GM12878 (cell line): ENCODE data around the gene MANBA. TPM values are rescaled to one million over a fixed set of nuclear protein-coding genes. Genes with fewer than 3 reads are reported as not detected.

ENCODE experiments used
- ATAC-seq: fragments of 200-7000 bp; cut with Tn5 transposase; 3 replicates; pipeline ENCODE4 v1.9.1; 2020; ENCODE audit warnings: mild to moderate bottlenecking, moderate library complexity
- BruUV-seq: library from RNA; stranded (reverse); fragments of 400-500 nt; replicated peaks from 2 replicates; lab custom pipeline; 2021; lab: Mats Ljungman, UMichigan
- CTCF ChIA-PET: fragments of 300-600 bp; sonication (Branson Sonifier 250); formaldehyde crosslinking; extraction: SDS; loops from one replicate; lab custom pipeline; 2021; ENCODE audit warnings: inconsistent platforms; lab: Yijun Ruan, JAX
- POLR2A ChIA-PET: fragments of 350-600 bp; formaldehyde crosslinking; extraction: SDS; loops from one replicate; lab custom pipeline; 2021; ENCODE audit warnings: inconsistent platforms; lab: Charles Lee
- RAD21 ChIA-PET: fragments of 300-600 bp; sonication (Branson Sonifier 250); formaldehyde crosslinking; loops from one replicate; lab custom pipeline; 2023; ENCODE audit warnings: antibody characterized with exemption; ENCODE audit not compliant: unreplicated experiment; lab: Charles Lee
- SMC1A ChIA-PET: fragments of 300-600 bp; sonication (Branson Sonifier 250); formaldehyde crosslinking; loops from one replicate; lab custom pipeline; 2023; ENCODE audit not compliant: unreplicated experiment, uncharacterized antibody; lab: Charles Lee
- DNase-seq: peaks from one replicate; pipeline ENCODE4 v3.0.0-alpha.2; 2011; ENCODE audit warnings: low read depth, low spot score
- FAIRE-seq: peaks from 3 replicates; lab custom pipeline; 2011; peaks lifted over from hg19 to GRCh38; lab: Jason Lieb, UNC
- H2AFZ ChIP-seq: 2 replicates; pipeline ENCODE4 v1.6.0; 2011; ENCODE audit warnings: low read depth, low read length, control low read depth; ENCODE audit not compliant: control insufficient read depth
- H3K27ac ChIP-seq: 2 replicates; pipeline ENCODE4 v1.5.1; 2011; ENCODE audit warnings: control low read depth; ENCODE audit not compliant: control insufficient read depth, insufficient read depth
- H3K27me3 ChIP-seq, 2 experiments: replicated peaks in 1 of 2; 2 replicates each; pipeline versions ENCODE4 v1.6.0 to v1.6.1; 2011; ENCODE audit warnings: low read length in 1 of 2; ENCODE audit not compliant: control insufficient read depth in 2 of 2, insufficient read depth in 2 of 2
- H3K36me3 ChIP-seq, 2 experiments: 2 replicates each; pipeline ENCODE4 v1.5.1; 2011; ENCODE audit warnings: low read length in 1 of 2; ENCODE audit not compliant: control insufficient read depth in 2 of 2, insufficient read depth in 2 of 2
- H3K4me1 ChIP-seq: 2 replicates; pipeline ENCODE4 v1.6.1; 2011; ENCODE audit warnings: mild to moderate bottlenecking, low read length, moderate library complexity, mixed read lengths; ENCODE audit not compliant: control insufficient read depth, insufficient read depth
- H3K4me2 ChIP-seq: 2 replicates; pipeline ENCODE4 v1.6.0; 2011; ENCODE audit warnings: control low read depth; ENCODE audit not compliant: control insufficient read depth, insufficient read depth
- H3K4me3 ChIP-seq: fragments of 200-600 bp; sonication (generic); 2 replicates; pipeline ENCODE4 v1.5.1; 2016
- H3K79me2 ChIP-seq: 2 replicates; pipeline ENCODE4 v1.6.0; 2011; ENCODE audit warnings: low read length; ENCODE audit not compliant: control insufficient read depth, insufficient read depth
- H3K9ac ChIP-seq: 2 replicates; pipeline ENCODE4 v1.8.0; 2011; ENCODE audit warnings: low read length, control low read depth, mixed read lengths; ENCODE audit not compliant: control insufficient read depth, insufficient read depth
- H3K9me3 ChIP-seq: replicated peaks from 3 replicates; pipeline ENCODE4 v1.5.1; 2011; ENCODE audit warnings: mild to moderate bottlenecking, low read length; ENCODE audit not compliant: control insufficient read depth, insufficient read depth
- H4K20me1 ChIP-seq: 2 replicates; pipeline ENCODE4 v1.6.0; 2011; ENCODE audit not compliant: control insufficient read depth, insufficient read depth
- CBFB ChIP-seq: IDR thresholded peaks from 2 replicates; pipeline ENCODE4 v1.6.1; 2016; ENCODE audit warnings: antibody characterized with exemption, low read depth
- TCF7 ChIP-seq: IDR thresholded peaks from 2 replicates; pipeline ENCODE4 v1.6.1; 2014; ENCODE audit warnings: antibody characterized with exemption, borderline replicate concordance
- WGBS: methylation state at CpG from one replicate; pipeline ENCODE4 v1.1.6; 2016; ENCODE audit warnings: low lambda C conversion rate; ENCODE audit not compliant: insufficient replicate concordance, insufficient coverage; ENCODE audit errors: missing lambda C conversion rate; 5-methylcytosine and 5-hydroxymethylcytosine counted together
- in situ Hi-C: fragments of 300-500 bp; cut with MboI; formaldehyde crosslinking; loops from 9 replicates; pipeline ENCODE4 v1.14.3; 2018; ENCODE audit warnings: mixed read lengths
- intact Hi-C: fragments of 100-400 bp; cut with micrococcal nuclease; formaldehyde crosslinking; loops from one replicate; pipeline ENCODE4 v1.14.2; 2022; ENCODE audit not compliant: unreplicated experiment
- polyA plus RNA-seq, 11 experiments: library from polyadenylated mRNA; depleted of rRNA in 4 of 11; unstranded in 6 of 11; stranded (reverse) in 5 of 11; fragments of >200 nt; fragmentation: Nextera tagmentation in 4 of 11; fragmentation: Illumina TruSeq in 1 of 11; extraction: Ambion mirVana in 4 of 11; extraction: Trizol in 1 of 11; gene quantifications; 1 replicate in 1 of 11; 2 replicates in 10 of 11; pipeline versions ENCODE4 v1.2.1 to v1.2.3, GENCODE V29; 2011 to 2016; ENCODE audit warnings: inconsistent platforms in 2 of 11, missing spikeins in 2 of 11, low read depth in 1 of 11
- total RNA-seq, 4 experiments: library from RNA; depleted of rRNA in 3 of 4; stranded (reverse); fragments of >200 nt in 3 of 4; fragmentation: Illumina TruSeq in 1 of 4; extraction: Trizol in 1 of 4; gene quantifications; 2 replicates each; pipeline versions ENCODE4 v1.2.1 to v1.2.3, GENCODE V29; 2013 to 2021
- TF ChIP-seq, protein P1 (sequence below): fragments of 450-650 bp; IDR thresholded peaks from 2 replicates; pipeline ENCODE4 v1.6.1; 2017; ENCODE audit warnings: mild to moderate bottlenecking
- TF ChIP-seq, protein P2 (sequence below): fragments of 450-650 bp; IDR thresholded peaks from 2 replicates; pipeline ENCODE4 v1.6.1; 2016; ENCODE audit warnings: mild to moderate bottlenecking
- TF ChIP-seq, protein P3 (sequence below): fragments of 450-650 bp; IDR thresholded peaks from 2 replicates; pipeline ENCODE4 v1.6.1; 2018; ENCODE audit warnings: mild to moderate bottlenecking, low read depth, moderate library complexity; ENCODE audit not compliant: partially characterized antibody
- TF ChIP-seq, protein P4 (sequence below): fragments of 450-650 bp; IDR thresholded peaks from 2 replicates; pipeline ENCODE4 v1.6.1; 2016; ENCODE audit warnings: mild to moderate bottlenecking, moderate library complexity, borderline replicate concordance
- TF ChIP-seq, protein P5 (sequence below): fragments of 150-350 bp; IDR thresholded peaks from 2 replicates; pipeline ENCODE4 v1.6.1; 2014; ENCODE audit warnings: mild to moderate bottlenecking, low read depth, low read length

Gene MANBA
- total and polyA plus RNA-seq, 10 of the 15 experiments (the other 5 are each of a cell fraction or from before 2014, with no cell fraction given): 3.8 to 19.0 (median 12.5) TPM

DNA sequence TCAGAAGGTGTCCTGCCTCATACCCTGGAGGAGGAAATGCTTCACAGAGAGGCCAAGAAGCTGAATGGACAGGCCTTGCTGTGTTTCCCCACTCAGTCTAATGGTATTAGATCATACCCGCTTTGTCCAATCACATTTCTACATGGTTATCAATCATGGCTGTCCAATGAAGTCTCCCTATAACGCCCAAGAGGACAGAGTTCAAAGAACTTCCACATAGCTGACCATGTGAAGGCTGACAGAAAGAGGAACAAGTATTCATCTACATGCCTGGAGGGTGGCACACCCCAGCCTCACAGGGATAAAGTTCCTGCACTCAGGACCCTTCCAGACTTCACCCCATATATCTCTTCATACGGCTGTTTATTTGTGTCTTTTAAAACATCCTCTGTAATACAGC lies 123.4 kb downstream of the MANBA start:
- ATAC-seq (no peak), DNase-seq (no peak), FAIRE-seq (no peak)
- RAD21 ChIA-PET: no interaction called here
- Histone ChIP-seq H3K36me3 (peaks cover 0 to 11% of the 10 kb centered on the region in 2 experiments; a peak in 3 of 4 replicates), H3K27ac (no peak overlapping the region), H2AFZ (no peak overlapping the region), H3K4me3 (no peak overlapping the region), H3K4me1 (no peaks in the 10 kb centered on the region), H3K9me3 (no peaks in the 10 kb centered on the region), H3K4me2 (no peak overlapping the region), H3K9ac (no peak overlapping the region), H3K27me3 (no peaks in the 10 kb centered on the region), H3K79me2 (no peaks in the 10 kb centered on the region), H4K20me1 (no peaks in the 10 kb centered on the region)
- WGBS: 97% methylated on average over 3 of the region's 3 CpGs
- POLR2A ChIA-PET: interaction anchor here (0.6 kb wide), 1 partner anchor 247 kb away, joined by 3 read pairs; no protein-coding TSS in a partner anchor
- intact Hi-C loops: no loop called here
- SMC1A ChIA-PET: interaction anchor here (0.6 to 1.3 kb wide), 2 partner anchors 455 to 459 kb away, joined by 3 read pairs; no protein-coding TSS in a partner anchor
- in situ Hi-C loops: loop anchor here (25.0 kb wide), 1 partner anchor 1150 kb away; no protein-coding TSS in a partner anchor
- CTCF ChIA-PET: interaction anchor here (1.3 kb wide), 1 partner anchor 11 kb away, joined by 3 read pairs; no protein-coding TSS in a partner anchor
- TF ChIP-seq, protein P1, sequence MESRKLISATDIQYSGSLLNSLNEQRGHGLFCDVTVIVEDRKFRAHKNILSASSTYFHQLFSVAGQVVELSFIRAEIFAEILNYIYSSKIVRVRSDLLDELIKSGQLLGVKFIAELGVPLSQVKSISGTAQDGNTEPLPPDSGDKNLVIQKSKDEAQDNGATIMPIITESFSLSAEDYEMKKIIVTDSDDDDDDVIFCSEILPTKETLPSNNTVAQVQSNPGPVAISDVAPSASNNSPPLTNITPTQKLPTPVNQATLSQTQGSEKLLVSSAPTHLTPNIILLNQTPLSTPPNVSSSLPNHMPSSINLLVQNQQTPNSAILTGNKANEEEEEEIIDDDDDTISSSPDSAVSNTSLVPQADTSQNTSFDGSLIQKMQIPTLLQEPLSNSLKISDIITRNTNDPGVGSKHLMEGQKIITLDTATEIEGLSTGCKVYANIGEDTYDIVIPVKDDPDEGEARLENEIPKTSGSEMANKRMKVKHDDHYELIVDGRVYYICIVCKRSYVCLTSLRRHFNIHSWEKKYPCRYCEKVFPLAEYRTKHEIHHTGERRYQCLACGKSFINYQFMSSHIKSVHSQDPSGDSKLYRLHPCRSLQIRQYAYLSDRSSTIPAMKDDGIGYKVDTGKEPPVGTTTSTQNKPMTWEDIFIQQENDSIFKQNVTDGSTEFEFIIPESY: no peak
- TF ChIP-seq CBFB: no peak
- TF ChIP-seq, protein P2, sequence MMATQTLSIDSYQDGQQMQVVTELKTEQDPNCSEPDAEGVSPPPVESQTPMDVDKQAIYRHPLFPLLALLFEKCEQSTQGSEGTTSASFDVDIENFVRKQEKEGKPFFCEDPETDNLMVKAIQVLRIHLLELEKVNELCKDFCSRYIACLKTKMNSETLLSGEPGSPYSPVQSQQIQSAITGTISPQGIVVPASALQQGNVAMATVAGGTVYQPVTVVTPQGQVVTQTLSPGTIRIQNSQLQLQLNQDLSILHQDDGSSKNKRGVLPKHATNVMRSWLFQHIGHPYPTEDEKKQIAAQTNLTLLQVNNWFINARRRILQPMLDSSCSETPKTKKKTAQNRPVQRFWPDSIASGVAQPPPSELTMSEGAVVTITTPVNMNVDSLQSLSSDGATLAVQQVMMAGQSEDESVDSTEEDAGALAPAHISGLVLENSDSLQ: no peak
- TF ChIP-seq TCF7: no peak
- TF ChIP-seq, protein P3, sequence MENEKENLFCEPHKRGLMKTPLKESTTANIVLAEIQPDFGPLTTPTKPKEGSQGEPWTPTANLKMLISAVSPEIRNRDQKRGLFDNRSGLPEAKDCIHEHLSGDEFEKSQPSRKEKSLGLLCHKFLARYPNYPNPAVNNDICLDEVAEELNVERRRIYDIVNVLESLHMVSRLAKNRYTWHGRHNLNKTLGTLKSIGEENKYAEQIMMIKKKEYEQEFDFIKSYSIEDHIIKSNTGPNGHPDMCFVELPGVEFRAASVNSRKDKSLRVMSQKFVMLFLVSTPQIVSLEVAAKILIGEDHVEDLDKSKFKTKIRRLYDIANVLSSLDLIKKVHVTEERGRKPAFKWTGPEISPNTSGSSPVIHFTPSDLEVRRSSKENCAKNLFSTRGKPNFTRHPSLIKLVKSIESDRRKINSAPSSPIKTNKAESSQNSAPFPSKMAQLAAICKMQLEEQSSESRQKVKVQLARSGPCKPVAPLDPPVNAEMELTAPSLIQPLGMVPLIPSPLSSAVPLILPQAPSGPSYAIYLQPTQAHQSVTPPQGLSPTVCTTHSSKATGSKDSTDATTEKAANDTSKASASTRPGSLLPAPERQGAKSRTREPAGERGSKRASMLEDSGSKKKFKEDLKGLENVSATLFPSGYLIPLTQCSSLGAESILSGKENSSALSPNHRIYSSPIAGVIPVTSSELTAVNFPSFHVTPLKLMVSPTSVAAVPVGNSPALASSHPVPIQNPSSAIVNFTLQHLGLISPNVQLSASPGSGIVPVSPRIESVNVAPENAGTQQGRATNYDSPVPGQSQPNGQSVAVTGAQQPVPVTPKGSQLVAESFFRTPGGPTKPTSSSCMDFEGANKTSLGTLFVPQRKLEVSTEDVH: no peak
- TF ChIP-seq, protein P4, sequence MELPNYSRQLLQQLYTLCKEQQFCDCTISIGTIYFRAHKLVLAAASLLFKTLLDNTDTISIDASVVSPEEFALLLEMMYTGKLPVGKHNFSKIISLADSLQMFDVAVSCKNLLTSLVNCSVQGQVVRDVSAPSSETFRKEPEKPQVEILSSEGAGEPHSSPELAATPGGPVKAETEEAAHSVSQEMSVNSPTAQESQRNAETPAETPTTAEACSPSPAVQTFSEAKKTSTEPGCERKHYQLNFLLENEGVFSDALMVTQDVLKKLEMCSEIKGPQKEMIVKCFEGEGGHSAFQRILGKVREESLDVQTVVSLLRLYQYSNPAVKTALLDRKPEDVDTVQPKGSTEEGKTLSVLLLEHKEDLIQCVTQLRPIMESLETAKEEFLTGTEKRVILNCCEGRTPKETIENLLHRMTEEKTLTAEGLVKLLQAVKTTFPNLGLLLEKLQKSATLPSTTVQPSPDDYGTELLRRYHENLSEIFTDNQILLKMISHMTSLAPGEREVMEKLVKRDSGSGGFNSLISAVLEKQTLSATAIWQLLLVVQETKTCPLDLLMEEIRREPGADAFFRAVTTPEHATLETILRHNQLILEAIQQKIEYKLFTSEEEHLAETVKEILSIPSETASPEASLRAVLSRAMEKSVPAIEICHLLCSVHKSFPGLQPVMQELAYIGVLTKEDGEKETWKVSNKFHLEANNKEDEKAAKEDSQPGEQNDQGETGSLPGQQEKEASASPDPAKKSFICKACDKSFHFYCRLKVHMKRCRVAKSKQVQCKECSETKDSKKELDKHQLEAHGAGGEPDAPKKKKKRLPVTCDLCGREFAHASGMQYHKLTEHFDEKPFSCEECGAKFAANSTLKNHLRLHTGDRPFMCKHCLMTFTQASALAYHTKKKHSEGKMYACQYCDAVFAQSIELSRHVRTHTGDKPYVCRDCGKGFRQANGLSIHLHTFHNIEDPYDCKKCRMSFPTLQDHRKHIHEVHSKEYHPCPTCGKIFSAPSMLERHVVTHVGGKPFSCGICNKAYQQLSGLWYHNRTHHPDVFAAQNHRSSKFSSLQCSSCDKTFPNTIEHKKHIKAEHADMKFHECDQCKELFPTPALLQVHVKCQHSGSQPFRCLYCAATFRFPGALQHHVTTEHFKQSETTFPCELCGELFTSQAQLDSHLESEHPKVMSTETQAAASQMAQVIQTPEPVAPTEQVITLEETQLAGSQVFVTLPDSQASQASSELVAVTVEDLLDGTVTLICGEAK: no peak
- TF ChIP-seq, protein P5, sequence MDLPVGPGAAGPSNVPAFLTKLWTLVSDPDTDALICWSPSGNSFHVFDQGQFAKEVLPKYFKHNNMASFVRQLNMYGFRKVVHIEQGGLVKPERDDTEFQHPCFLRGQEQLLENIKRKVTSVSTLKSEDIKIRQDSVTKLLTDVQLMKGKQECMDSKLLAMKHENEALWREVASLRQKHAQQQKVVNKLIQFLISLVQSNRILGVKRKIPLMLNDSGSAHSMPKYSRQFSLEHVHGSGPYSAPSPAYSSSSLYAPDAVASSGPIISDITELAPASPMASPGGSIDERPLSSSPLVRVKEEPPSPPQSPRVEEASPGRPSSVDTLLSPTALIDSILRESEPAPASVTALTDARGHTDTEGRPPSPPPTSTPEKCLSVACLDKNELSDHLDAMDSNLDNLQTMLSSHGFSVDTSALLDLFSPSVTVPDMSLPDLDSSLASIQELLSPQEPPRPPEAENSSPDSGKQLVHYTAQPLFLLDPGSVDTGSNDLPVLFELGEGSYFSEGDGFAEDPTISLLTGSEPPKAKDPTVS: no peak
- no TSS peak for BruUV-seq
